HepG2 (cell line): Measurements from ENCODE around the gene GGT7. TPM values are rescaled to one million over a fixed set of nuclear protein-coding genes. Genes with fewer than 3 reads are reported as not detected.

Experiments used
- ATAC-seq: fragments of 200-7000 bp; cut with Tn5 transposase; 3 replicates; pipeline ENCODE4 v1.9.1; 2020; ENCODE audit warnings: mild to moderate bottlenecking, moderate library complexity
- BruUV-seq: library from RNA; stranded (reverse); fragments of 400-500 nt; replicated peaks from 2 replicates; lab custom pipeline; 2021; lab: Mats Ljungman, UMichigan
- CTCF ChIA-PET: fragments of 300-600 bp; formaldehyde crosslinking; extraction: SDS; loops from one replicate; lab custom pipeline; 2021; ENCODE audit warnings: low total read pairs, inconsistent platforms, low intra/inter-chr PET ratio; lab: Yijun Ruan, JAX
- POLR2A ChIA-PET: fragments of 350-600 bp; sonication (Branson Sonifier 250); formaldehyde crosslinking; loops from one replicate; lab custom pipeline; 2020; ENCODE audit warnings: antibody characterized with exemption, inconsistent platforms; lab: Yijun Ruan, JAX
- DNase-seq: peaks from one replicate; pipeline ENCODE4 v3.0.0-alpha.2; 2015; ENCODE audit warnings: low spot score
- FAIRE-seq: peaks from 3 replicates; lab custom pipeline; 2011; peaks lifted over from hg19 to GRCh38; lab: Jason Lieb, UNC
- H2AFZ ChIP-seq: one replicate; pipeline ENCODE4 v1.6.1; 2011; ENCODE audit warnings: low read length, inconsistent platforms
- H3K27ac ChIP-seq: fragments of 300-600 bp; 3 replicates; pipeline ENCODE4 v1.8.0; 2011; ENCODE audit warnings: mixed run types, mild to moderate bottlenecking, mixed read lengths, low read length, inconsistent platforms; ENCODE audit not compliant: insufficient read depth; ENCODE audit errors: extremely low read length
- H3K27me3 ChIP-seq, 2 experiments: fragments of 200-600 bp in 1 of 2; 2 replicates in 1 of 2; 3 replicates in 1 of 2; pipeline versions ENCODE4 v1.6.0 to v1.8.0; 2011; ENCODE audit warnings: low read length in 2 of 2, mild to moderate bottlenecking in 2 of 2, moderate library complexity in 2 of 2, inconsistent platforms in 1 of 2; ENCODE audit not compliant: insufficient read depth in 2 of 2, control insufficient read depth in 1 of 2
- H3K36me3 ChIP-seq, 2 experiments: fragments of 200-600 bp in 1 of 2; replicated peaks in 1 of 2; 2 replicates in 1 of 2; 3 replicates in 1 of 2; pipeline versions ENCODE4 v1.5.1 to v1.8.0; 2011; ENCODE audit warnings: low read length in 2 of 2, inconsistent platforms in 1 of 2; ENCODE audit not compliant: insufficient read depth in 2 of 2, control insufficient read depth in 1 of 2
- H3K4me1 ChIP-seq: 2 replicates; pipeline ENCODE4 v1.5.1; 2012; ENCODE audit warnings: low read length, inconsistent platforms; ENCODE audit not compliant: insufficient read depth
- H3K4me2 ChIP-seq: 2 replicates; pipeline ENCODE4 v1.6.0; 2011; ENCODE audit warnings: low read depth, low read length, inconsistent platforms
- H3K4me3 ChIP-seq, 3 experiments: fragments of 200-600 bp in 1 of 3; sonication (generic), shearing (Covaris generic) in 1 of 3; replicated peaks in 1 of 3; 2 replicates each; pipeline ENCODE4 v1.5.1; 2011 to 2016; ENCODE audit warnings: low read length in 3 of 3, inconsistent platforms in 2 of 3, low read depth in 2 of 3, mild to moderate bottlenecking in 2 of 3, control low read depth in 1 of 3, mixed read lengths in 1 of 3; ENCODE audit not compliant: insufficient read depth in 1 of 3
- H3K79me2 ChIP-seq: one replicate; pipeline ENCODE4 v1.6.1; 2011; ENCODE audit warnings: low read length, inconsistent platforms; ENCODE audit not compliant: insufficient read depth
- H3K9ac ChIP-seq: 2 replicates; pipeline ENCODE4 v1.6.0; 2011; ENCODE audit warnings: mild to moderate bottlenecking, low read depth, low read length, inconsistent platforms; ENCODE audit not compliant: insufficient read depth
- H3K9me3 ChIP-seq: 2 replicates; pipeline ENCODE4 v1.5.1; 2012; ENCODE audit warnings: mild to moderate bottlenecking, low read length
- H4K20me1 ChIP-seq: 2 replicates; pipeline ENCODE4 v1.6.0; 2011; ENCODE audit warnings: inconsistent platforms, mild to moderate bottlenecking, low read length, moderate library complexity; ENCODE audit not compliant: insufficient read depth
- BCL6 ChIP-seq: IDR thresholded peaks from 2 replicates; pipeline ENCODE4 v1.6.1; 2016; ENCODE audit warnings: missing genetic modification reagents, missing compliant biosample characterization
- CREB1 ChIP-seq, 2 experiments: fragments of 450-650 bp in 1 of 2; IDR thresholded peaks; 2 replicates each; pipeline ENCODE4 v1.6.1; 2016 to 2017; ENCODE audit warnings: control low read depth in 1 of 2, mild to moderate bottlenecking in 1 of 2, missing compliant biosample characterization in 1 of 2, missing genetic modification characterization in 1 of 2
- ETV6 ChIP-seq: sonication (generic); formaldehyde crosslinking; conservative IDR thresholded peaks from 2 replicates; pipeline ENCODE4 v1.4.0; 2020; ENCODE audit warnings: missing genetic modification reagents
- ZNF605 ChIP-seq: sonication (generic); formaldehyde crosslinking; IDR thresholded peaks from 2 replicates; pipeline ENCODE4 v1.8.0; 2022; ENCODE audit warnings: mild to moderate bottlenecking, missing genetic modification reagents
- in situ Hi-C: cut with HindIII; loops from 2 replicates; pipeline ENCODE4 v1.10.0; 2017; ENCODE audit warnings: low pct_unique_long_range_greater_than_20kb; ENCODE audit not compliant: extremely low pct_ligation_motif_present
- intact Hi-C: fragments of 100-400 bp; cut with micrococcal nuclease; formaldehyde crosslinking; loops from one replicate; pipeline ENCODE4 v1.10.0; 2022; ENCODE audit not compliant: unreplicated experiment
- polyA plus RNA-seq, 8 experiments: library from polyadenylated mRNA; depleted of rRNA in 3 of 8; stranded (reverse) in 7 of 8; unstranded in 1 of 8; fragments of >200 nt; fragmentation: Illumina TruSeq in 4 of 8; extraction: Trizol in 4 of 8; gene quantifications; 2 replicates each; pipeline versions ENCODE4 v1.2.1 to v1.2.3, GENCODE V29; 2011 to 2016; ENCODE audit warnings: low read depth in 4 of 8, missing spikeins in 1 of 8, mixed read lengths in 1 of 8; ENCODE audit not compliant: insufficient read depth in 1 of 8
- total RNA-seq, 5 experiments: library from RNA; depleted of rRNA; stranded (reverse); fragments of >200 nt; fragmentation: Illumina TruSeq; extraction: Trizol; gene quantifications; 2 replicates each; pipeline ENCODE4 v1.2.3, GENCODE V29; 2016; ENCODE audit warnings: low read depth in 1 of 5
- TF ChIP-seq, protein P1 (sequence below): sonication (generic); formaldehyde crosslinking; IDR thresholded peaks from 2 replicates; pipeline ENCODE4 v1.5.0; 2020; ENCODE audit warnings: missing genetic modification reagents
- TF ChIP-seq, protein P2 (sequence below): sonication (generic); formaldehyde crosslinking; IDR thresholded peaks from 2 replicates; pipeline ENCODE4 v1.4.0; 2020; ENCODE audit warnings: missing genetic modification reagents

Gene GGT7
- total and polyA plus RNA-seq, 2 of the 13 experiments (the other 11 are each of a cell fraction or from before 2014, with no cell fraction given), result 6.6 to 23.0 TPM

DNA sequence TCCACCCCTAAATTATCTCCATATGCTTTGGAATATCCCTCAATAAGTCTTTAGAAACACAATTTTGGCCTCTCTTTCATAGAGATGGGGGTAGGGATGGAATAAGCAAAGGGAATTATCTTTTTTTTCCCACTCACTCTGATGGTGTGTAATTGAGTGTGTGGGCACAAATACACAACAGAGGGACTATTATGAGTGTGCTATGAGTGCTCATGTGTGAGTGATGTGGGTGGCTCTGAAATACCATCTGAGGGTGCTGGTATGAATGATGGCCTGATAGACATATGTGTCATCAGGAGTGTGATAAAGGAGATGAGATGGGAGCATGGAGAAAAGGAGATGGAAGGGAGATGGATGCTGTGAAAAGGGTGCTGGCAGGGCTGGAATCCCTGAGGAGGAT, 47.4 kb upstream of the GGT7 start:
- CTCF ChIA-PET, result no interaction called here
- POLR2A ChIA-PET, result no interaction called here
- H3K36me3 ChIP-seq, result peaks cover 9 to 51% of the 10 kb centered on the region in 2 experiments

More for the DNA sequence above, 47.4 kb upstream of the GGT7 start:
- DNase-seq, result no peak
- Histone ChIP-seq H3K9ac (no peak overlapping the region), H3K4me2 (no peak overlapping the region), H3K4me1 (peaks cover 14% of the 10 kb centered on the region), H4K20me1 (no peaks in the 10 kb centered on the region), H3K27ac (no peak overlapping the region), H2AFZ (no peak overlapping the region), H3K9me3 (no peaks in the 10 kb centered on the region; the same call in 1 of the 2 replicates), H3K27me3 (no peaks in the 10 kb centered on the region), H3K79me2 (no peaks in the 10 kb centered on the region), H3K4me3 (no peak overlapping the region)
- no TSS peak for BruUV-seq
- intact Hi-C loops, result no loop called here
- ATAC-seq, result no peak
- TF ChIP-seq ZNF605 (CRISPR knock-in tag), result no peak
- TF ChIP-seq, protein P1, sequence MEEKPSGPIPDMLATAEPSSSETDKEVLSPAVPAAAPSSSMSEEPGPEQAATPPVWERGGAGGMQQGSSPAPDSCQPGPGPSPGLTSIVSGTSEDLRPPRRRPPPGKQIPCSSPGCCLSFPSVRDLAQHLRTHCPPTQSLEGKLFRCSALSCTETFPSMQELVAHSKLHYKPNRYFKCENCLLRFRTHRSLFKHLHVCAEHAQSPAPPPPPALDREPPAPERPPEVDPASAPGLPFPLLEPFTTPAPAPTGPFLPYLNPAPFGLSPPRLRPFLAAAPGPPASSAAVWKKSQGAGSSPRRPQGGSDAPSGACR (CRISPR knock-in tag), result no peak
- TF ChIP-seq BCL6 (CRISPR knock-in tag), result no peak
- 0 out of 2 replicates have a peak, but pooled peaks have one; percentile 5 for TF ChIP-seq CREB1 (IDR thresholded peaks at IDR 0.05)
- TF ChIP-seq CREB1 (CRISPR knock-in tag; IDR thresholded peaks at IDR 0.05), result no peak
- no peak for TF ChIP-seq ETV6 (CRISPR knock-in tag)
- TF ChIP-seq, protein P2, sequence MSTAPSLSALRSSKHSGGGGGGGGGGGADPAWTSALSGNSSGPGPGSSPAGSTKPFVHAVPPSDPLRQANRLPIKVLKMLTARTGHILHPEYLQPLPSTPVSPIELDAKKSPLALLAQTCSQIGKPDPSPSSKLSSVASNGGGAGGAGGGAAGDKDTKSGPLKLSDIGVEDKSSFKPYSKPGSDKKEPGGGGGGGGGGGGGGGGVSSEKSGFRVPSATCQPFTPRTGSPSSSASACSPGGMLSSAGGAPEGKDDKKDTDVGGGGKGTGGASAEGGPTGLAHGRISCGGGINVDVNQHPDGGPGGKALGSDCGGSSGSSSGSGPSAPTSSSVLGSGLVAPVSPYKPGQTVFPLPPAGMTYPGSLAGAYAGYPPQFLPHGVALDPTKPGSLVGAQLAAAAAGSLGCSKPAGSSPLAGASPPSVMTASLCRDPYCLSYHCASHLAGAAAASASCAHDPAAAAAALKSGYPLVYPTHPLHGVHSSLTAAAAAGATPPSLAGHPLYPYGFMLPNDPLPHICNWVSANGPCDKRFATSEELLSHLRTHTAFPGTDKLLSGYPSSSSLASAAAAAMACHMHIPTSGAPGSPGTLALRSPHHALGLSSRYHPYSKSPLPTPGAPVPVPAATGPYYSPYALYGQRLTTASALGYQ (CRISPR knock-in tag), result no peak
- no peak for FAIRE-seq
- in situ Hi-C loops, result no loop called here
